PC-3 (cell line): ENCODE results near the gene DNAJC6. TPM values are rescaled to one million over a fixed set of nuclear protein-coding genes. Genes with fewer than 3 reads are reported as not detected.

Experiments
- ATAC-seq: fragments of 200-7000 bp; cut with Tn5 transposase; 2 replicates; pipeline ENCODE4 v1.9.1; 2020; ENCODE audit warnings: mild to moderate bottlenecking, moderate library complexity
- BruUV-seq: library from RNA; stranded (reverse); fragments of 400-500 nt; replicated peaks from 2 replicates; lab custom pipeline; 2021; lab: Mats Ljungman, UMichigan
- CTCF ChIA-PET: fragments of 300-600 bp; sonication (Branson Sonifier 250); formaldehyde crosslinking; loops from one replicate; lab custom pipeline; 2022; ENCODE audit warnings: antibody characterized with exemption; lab: Charles Lee
- POLR2A ChIA-PET: fragments of 300-600 bp; sonication (Branson Sonifier 250); formaldehyde crosslinking; loops from one replicate; lab custom pipeline; 2022; ENCODE audit warnings: antibody characterized with exemption; ENCODE audit not compliant: unreplicated experiment; lab: Charles Lee
- DNase-seq: peaks from one replicate; pipeline ENCODE4 v3.0.0-alpha.2; 2015
- H2AFZ ChIP-seq: fragments of 300-600 bp; sonication (generic); 2 replicates; pipeline ENCODE4 v1.6.0; 2016; ENCODE audit warnings: antibody characterized with exemption, low read length
- H3F3A ChIP-seq: fragments of 300-600 bp; sonication (generic); one replicate; pipeline ENCODE4 v1.6.0; 2017; ENCODE audit warnings: antibody characterized with exemption, low read length, control low read depth, mild to moderate bottlenecking; ENCODE audit not compliant: unreplicated experiment
- H3K27ac ChIP-seq: fragments of 300-600 bp; sonication (generic); 2 replicates; pipeline ENCODE4 v1.5.1; 2016; ENCODE audit warnings: mild to moderate bottlenecking, low read length
- H3K27me3 ChIP-seq: fragments of 300-600 bp; sonication (generic); 2 replicates; pipeline ENCODE4 v1.6.1; 2016; ENCODE audit warnings: low read length, mixed read lengths
- H3K36me3 ChIP-seq: fragments of 300-600 bp; sonication (generic); 2 replicates; pipeline ENCODE4 v1.6.1; 2016; ENCODE audit warnings: low read depth, mixed run types, low read length, mixed read lengths
- H3K4me1 ChIP-seq: fragments of 300-600 bp; sonication (generic); 2 replicates; pipeline ENCODE4 v1.5.1; 2016; ENCODE audit warnings: low read length; ENCODE audit not compliant: insufficient read depth
- H3K4me2 ChIP-seq: fragments of 300-600 bp; sonication (generic); 2 replicates; pipeline ENCODE4 v1.6.0; 2016; ENCODE audit warnings: low read length
- H3K4me3 ChIP-seq: fragments of 300-600 bp; sonication (generic); 2 replicates; pipeline ENCODE4 v1.5.1; 2016; ENCODE audit warnings: mild to moderate bottlenecking, low read length, mixed read lengths
- H3K79me2 ChIP-seq: fragments of 300-600 bp; sonication (generic); 2 replicates; pipeline ENCODE4 v1.6.1; 2017; ENCODE audit warnings: low read length, mixed read lengths
- H3K9ac ChIP-seq: fragments of 300-600 bp; sonication (generic); 2 replicates; pipeline ENCODE4 v1.6.0; 2016; ENCODE audit warnings: mild to moderate bottlenecking, low read length
- H3K9me2 ChIP-seq: fragments of 300-600 bp; sonication (generic); replicated peaks from 2 replicates; pipeline ENCODE4 v1.6.1; 2016; ENCODE audit warnings: mixed run types, low read length, mixed read lengths
- H3K9me3 ChIP-seq: fragments of 300-600 bp; sonication (generic); 2 replicates; pipeline ENCODE4 v1.6.1; 2016; ENCODE audit warnings: low read length, mixed read lengths
- H4K20me1 ChIP-seq: fragments of 300-600 bp; sonication (generic); 2 replicates; pipeline ENCODE4 v1.6.1; 2016; ENCODE audit warnings: low read length, mixed read lengths
- EZH2 ChIP-seq: fragments of 300-600 bp; sonication (generic); IDR thresholded peaks from one replicate; pipeline ENCODE4 v1.6.1; 2017; ENCODE audit warnings: antibody characterized with exemption, mild to moderate bottlenecking, low read length; ENCODE audit not compliant: unreplicated experiment
- EZH2phosphoT487 ChIP-seq: fragments of 300-600 bp; sonication (generic); IDR thresholded peaks from 2 replicates; pipeline ENCODE4 v1.6.1; 2018; ENCODE audit warnings: mild to moderate bottlenecking, antibody characterized with exemption, low read length, borderline replicate concordance
- intact Hi-C: fragments of 100-400 bp; cut with micrococcal nuclease; formaldehyde crosslinking; loops from 2 replicates; pipeline ENCODE4 v1.9.0; 2023
- total RNA-seq: library from RNA; depleted of rRNA; stranded (reverse); fragments of >200 nt; gene quantifications from 2 replicates; pipeline ENCODE4 v1.2.3, GENCODE V29; 2014
- TF ChIP-seq, protein P1 (sequence below): fragments of 300-600 bp; sonication (generic); conservative IDR thresholded peaks from 2 replicates; pipeline ENCODE4 v1.5.1; 2017; ENCODE audit warnings: antibody characterized with exemption, low read depth, mild to moderate bottlenecking, low read length

Gene DNAJC6
- total RNA-seq, 1 experiment from 2014 or later: 3.0 TPM

DNA sequence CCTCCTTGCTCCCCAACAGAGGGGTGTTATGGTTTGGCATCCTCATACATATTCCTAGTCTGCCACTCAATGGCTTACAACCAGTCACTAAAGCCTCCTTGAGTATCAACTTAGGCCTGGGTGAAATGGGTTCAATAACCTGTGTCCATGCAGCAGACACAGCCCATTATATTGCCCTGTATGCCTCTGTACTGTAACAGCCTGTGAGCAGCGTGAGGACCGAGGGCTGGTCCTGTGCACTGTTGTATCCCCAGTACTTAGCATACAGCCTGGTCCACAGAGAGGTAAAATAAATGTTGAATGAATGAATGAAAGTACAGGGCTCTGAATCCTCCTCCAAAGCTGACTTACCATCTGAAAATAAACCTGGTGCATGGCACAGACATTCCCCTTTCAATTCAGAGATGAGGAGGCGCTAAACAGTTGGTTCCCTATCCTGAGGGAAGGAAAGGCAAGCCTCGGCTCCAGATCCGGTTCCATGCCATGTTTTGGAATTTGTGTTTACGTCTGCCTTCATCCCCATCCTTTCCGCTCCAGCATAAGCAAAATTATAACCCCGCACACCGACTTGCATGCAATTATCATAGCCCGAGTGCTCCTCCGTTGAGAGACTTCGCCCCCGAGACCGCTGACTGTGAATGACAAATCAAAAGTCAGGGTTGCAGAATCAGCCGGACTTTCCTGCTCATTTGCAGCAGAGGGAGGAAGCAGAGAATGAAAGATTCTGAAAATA is 45.0 kb upstream of the DNAJC6 start:
- no TSS peak for BruUV-seq
- H3K9ac ChIP-seq: no peak overlapping the region
- H3K36me3 ChIP-seq: no peaks in the 10 kb centered on the region
- no peak overlapping the region for H3K4me3 ChIP-seq
- ChIA-PET CTCF (no interaction called here), POLR2A (interaction anchor here (0.7 kb wide), 1 partner anchor 563 kb away, joined by 3 read pairs; no protein-coding TSS in a partner anchor)
- ATAC-seq (no peak), DNase-seq (no peak)
- no peaks in the 10 kb centered on the region for H3F3A ChIP-seq
- H4K20me1 ChIP-seq: no peaks in the 10 kb centered on the region
- H3K4me2 ChIP-seq: no peak overlapping the region
- no peaks in the 10 kb centered on the region for H3K79me2 ChIP-seq
- H3K9me3 ChIP-seq: no peaks in the 10 kb centered on the region
- H3K9me2 ChIP-seq: no peaks in the 10 kb centered on the region
- intact Hi-C loops: no loop called here
- peaks cover 16% of the 10 kb centered on the region for H3K4me1 ChIP-seq
- no peak overlapping the region for H3K27ac ChIP-seq
- no peak overlapping the region for H2AFZ ChIP-seq
- no peaks in the 10 kb centered on the region for H3K27me3 ChIP-seq
- TF ChIP-seq, protein P1, sequence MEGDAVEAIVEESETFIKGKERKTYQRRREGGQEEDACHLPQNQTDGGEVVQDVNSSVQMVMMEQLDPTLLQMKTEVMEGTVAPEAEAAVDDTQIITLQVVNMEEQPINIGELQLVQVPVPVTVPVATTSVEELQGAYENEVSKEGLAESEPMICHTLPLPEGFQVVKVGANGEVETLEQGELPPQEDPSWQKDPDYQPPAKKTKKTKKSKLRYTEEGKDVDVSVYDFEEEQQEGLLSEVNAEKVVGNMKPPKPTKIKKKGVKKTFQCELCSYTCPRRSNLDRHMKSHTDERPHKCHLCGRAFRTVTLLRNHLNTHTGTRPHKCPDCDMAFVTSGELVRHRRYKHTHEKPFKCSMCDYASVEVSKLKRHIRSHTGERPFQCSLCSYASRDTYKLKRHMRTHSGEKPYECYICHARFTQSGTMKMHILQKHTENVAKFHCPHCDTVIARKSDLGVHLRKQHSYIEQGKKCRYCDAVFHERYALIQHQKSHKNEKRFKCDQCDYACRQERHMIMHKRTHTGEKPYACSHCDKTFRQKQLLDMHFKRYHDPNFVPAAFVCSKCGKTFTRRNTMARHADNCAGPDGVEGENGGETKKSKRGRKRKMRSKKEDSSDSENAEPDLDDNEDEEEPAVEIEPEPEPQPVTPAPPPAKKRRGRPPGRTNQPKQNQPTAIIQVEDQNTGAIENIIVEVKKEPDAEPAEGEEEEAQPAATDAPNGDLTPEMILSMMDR: no peak
- no peak for TF ChIP-seq EZH2phosphoT487
- TF ChIP-seq EZH2: no peak

- H3K27me3 ChIP-seq: no peaks in the 10 kb centered on the region
- DNase-seq: no peak
- no peaks in the 10 kb centered on the region for H3F3A ChIP-seq
- ATAC-seq: no peak
- H4K20me1 ChIP-seq: no peaks in the 10 kb centered on the region; the same call in 1 of the 2 replicates
- no peak overlapping the region for H3K4me2 ChIP-seq
- no TSS peak for BruUV-seq
- intact Hi-C loops: no loop called here
- TF ChIP-seq EZH2phosphoT487 (no peak), EZH2 (no peak)
- TF ChIP-seq, protein P1: no peak
- no peaks in the 10 kb centered on the region for H3K36me3 ChIP-seq
- H3K9ac ChIP-seq: no peak overlapping the region
- no peak overlapping the region for H3K27ac ChIP-seq
- no peak overlapping the region for H2AFZ ChIP-seq
- no peak overlapping the region for H3K4me3 ChIP-seq
- H3K4me1 ChIP-seq: peaks cover 10% of the 10 kb centered on the region
- ChIA-PET POLR2A (interaction anchor here (0.7 kb wide), 1 partner anchor 564 kb away, joined by 3 read pairs; no protein-coding TSS in a partner anchor), CTCF (no interaction called here)
- H3K79me2 ChIP-seq: no peaks in the 10 kb centered on the region
- no peaks in the 10 kb centered on the region for H3K9me3 ChIP-seq
- no peaks in the 10 kb centered on the region for H3K9me2 ChIP-seq
These were observed 44.1 kb upstream of the DNAJC6 start for GRCh38 chr1:65265296-65265650.

GRCh38 chr1:65265651-65266351 is 43.5 kb upstream of the DNAJC6 start:
- intact Hi-C loops: no loop called here
- Histone ChIP-seq H3K4me3 (no peak overlapping the region), H3K4me1 (peaks cover 5% of the 10 kb centered on the region), H3K9me2 (no peaks in the 10 kb centered on the region), H3K9me3 (no peaks in the 10 kb centered on the region), H3K4me2 (no peak overlapping the region), H3K9ac (no peak overlapping the region), H3K36me3 (no peaks in the 10 kb centered on the region), H3K79me2 (no peaks in the 10 kb centered on the region), H3K27me3 (no peaks in the 10 kb centered on the region), H3F3A (no peaks in the 10 kb centered on the region), H3K27ac (no peak overlapping the region), H2AFZ (no peak overlapping the region), H4K20me1 (no peaks in the 10 kb centered on the region; the same call in 1 of the 2 replicates)
- ChIA-PET CTCF (no interaction called here), POLR2A (no interaction called here)
- BruUV-seq: no TSS peak
- TF ChIP-seq EZH2 (no peak), EZH2phosphoT487 (no peak)
- TF ChIP-seq, protein P1: no peak
- ATAC-seq (no peak), DNase-seq (no peak)
